ENCODE results near the gene BEGAIN.

DNA sequence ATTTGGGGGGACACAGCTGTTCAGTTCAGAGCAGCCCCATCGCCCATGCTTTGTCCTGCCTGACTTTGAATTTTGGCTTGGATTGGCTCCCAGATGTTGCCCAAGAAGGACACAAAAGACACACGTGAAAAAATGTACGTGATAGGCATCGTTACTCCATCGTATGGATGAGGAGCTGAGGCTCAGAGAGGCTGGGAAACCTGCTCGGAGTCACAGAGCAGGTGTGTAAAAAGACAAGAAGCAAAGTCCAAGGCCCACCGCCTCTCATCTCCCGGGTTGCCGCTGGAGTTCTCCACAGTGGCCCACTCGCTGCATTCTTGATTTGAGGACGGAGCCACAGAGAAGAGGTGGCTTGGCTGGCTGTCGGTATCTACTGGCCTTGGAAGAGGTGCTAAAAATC, 41.0 kb upstream of the BEGAIN start:
- TF ChIP-seq EP300 (IDR thresholded peaks at IDR 0.05; ENCODE audit: low read depth): no peak
- TF ChIP-seq, protein P1, sequence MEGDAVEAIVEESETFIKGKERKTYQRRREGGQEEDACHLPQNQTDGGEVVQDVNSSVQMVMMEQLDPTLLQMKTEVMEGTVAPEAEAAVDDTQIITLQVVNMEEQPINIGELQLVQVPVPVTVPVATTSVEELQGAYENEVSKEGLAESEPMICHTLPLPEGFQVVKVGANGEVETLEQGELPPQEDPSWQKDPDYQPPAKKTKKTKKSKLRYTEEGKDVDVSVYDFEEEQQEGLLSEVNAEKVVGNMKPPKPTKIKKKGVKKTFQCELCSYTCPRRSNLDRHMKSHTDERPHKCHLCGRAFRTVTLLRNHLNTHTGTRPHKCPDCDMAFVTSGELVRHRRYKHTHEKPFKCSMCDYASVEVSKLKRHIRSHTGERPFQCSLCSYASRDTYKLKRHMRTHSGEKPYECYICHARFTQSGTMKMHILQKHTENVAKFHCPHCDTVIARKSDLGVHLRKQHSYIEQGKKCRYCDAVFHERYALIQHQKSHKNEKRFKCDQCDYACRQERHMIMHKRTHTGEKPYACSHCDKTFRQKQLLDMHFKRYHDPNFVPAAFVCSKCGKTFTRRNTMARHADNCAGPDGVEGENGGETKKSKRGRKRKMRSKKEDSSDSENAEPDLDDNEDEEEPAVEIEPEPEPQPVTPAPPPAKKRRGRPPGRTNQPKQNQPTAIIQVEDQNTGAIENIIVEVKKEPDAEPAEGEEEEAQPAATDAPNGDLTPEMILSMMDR (IDR thresholded peaks at IDR 0.05): no peak
- TF ChIP-seq POLR2A (IDR thresholded peaks at IDR 0.05): no peak
